Right lobe of liver (tissue), 4 donors: Measurements from ENCODE around the gene RNGTT.

Source experiments
- POLR2A ChIP-seq: fragments of 450-650 bp; IDR thresholded peaks from one replicate; pipeline ENCODE4 v1.6.1; 2017; ENCODE audit warnings: antibody characterized with exemption, mild to moderate bottlenecking
- TF ChIP-seq, protein P1 (sequence below), 4 donors: fragments of 200-600 bp in 3 of 4; fragments of 450-650 bp in 1 of 4; IDR thresholded peaks; one replicate each; pipeline versions ENCODE4 v1.5.1 to v1.8.0; 2016 to 2022; ENCODE audit warnings: antibody characterized with exemption in 4 of 4, mild to moderate bottlenecking in 2 of 4
- donor health status: DM: no; HTN: no; CAD: no.
- donor health status: DM: no; HTN: no; CAD: no.
- donor health status: DM: no; HTN: yes; CAD: no.

- TF ChIP-seq POLR2A: no peak
- TF ChIP-seq, protein P1, sequence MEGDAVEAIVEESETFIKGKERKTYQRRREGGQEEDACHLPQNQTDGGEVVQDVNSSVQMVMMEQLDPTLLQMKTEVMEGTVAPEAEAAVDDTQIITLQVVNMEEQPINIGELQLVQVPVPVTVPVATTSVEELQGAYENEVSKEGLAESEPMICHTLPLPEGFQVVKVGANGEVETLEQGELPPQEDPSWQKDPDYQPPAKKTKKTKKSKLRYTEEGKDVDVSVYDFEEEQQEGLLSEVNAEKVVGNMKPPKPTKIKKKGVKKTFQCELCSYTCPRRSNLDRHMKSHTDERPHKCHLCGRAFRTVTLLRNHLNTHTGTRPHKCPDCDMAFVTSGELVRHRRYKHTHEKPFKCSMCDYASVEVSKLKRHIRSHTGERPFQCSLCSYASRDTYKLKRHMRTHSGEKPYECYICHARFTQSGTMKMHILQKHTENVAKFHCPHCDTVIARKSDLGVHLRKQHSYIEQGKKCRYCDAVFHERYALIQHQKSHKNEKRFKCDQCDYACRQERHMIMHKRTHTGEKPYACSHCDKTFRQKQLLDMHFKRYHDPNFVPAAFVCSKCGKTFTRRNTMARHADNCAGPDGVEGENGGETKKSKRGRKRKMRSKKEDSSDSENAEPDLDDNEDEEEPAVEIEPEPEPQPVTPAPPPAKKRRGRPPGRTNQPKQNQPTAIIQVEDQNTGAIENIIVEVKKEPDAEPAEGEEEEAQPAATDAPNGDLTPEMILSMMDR (IDR thresholded peaks at IDR 0.05): no peak
These were observed 44.0 kb upstream of the RNGTT start for GRCh38 chr6:89007209-89008000.
